ENCODE data around the gene FAM151B.

DNA sequence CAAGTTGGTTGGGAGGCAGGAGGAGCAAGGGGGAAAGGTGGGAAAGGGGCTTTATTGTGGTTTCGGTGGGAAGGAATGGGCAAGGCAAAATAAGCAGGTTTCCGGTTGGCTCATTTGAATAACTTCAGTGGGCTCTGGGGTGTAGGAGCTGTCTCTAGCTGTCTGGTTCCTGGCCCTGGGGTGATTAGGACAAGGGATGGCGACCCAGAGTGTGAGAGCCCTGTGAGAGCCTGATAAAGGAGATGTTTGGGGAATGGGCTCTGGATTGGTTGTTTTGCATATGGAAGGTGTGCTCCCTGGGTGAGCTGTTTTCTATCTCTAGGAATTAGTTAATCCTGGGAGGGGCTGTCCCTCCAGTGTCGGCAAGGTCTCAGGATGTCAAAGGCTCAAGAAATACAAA lies 66.7 kb downstream of the FAM151B start:
- TF ChIP-seq, protein P1, sequence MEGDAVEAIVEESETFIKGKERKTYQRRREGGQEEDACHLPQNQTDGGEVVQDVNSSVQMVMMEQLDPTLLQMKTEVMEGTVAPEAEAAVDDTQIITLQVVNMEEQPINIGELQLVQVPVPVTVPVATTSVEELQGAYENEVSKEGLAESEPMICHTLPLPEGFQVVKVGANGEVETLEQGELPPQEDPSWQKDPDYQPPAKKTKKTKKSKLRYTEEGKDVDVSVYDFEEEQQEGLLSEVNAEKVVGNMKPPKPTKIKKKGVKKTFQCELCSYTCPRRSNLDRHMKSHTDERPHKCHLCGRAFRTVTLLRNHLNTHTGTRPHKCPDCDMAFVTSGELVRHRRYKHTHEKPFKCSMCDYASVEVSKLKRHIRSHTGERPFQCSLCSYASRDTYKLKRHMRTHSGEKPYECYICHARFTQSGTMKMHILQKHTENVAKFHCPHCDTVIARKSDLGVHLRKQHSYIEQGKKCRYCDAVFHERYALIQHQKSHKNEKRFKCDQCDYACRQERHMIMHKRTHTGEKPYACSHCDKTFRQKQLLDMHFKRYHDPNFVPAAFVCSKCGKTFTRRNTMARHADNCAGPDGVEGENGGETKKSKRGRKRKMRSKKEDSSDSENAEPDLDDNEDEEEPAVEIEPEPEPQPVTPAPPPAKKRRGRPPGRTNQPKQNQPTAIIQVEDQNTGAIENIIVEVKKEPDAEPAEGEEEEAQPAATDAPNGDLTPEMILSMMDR (IDR thresholded peaks at IDR 0.05), result no peak
- TF ChIP-seq POLR2A (IDR thresholded peaks at IDR 0.05), result no peak

Measured in testis (tissue), 2 donors.